PC-3 (cell line): ENCODE results near the gene PCDH9. TPM values are rescaled to one million over a fixed set of nuclear protein-coding genes. Genes with fewer than 3 reads are reported as not detected.
A peak's percentile ranks its signal among the peaks of the same experiment; 100 is the strongest.

ENCODE experiments used
- ATAC-seq: fragments of 200-7000 bp; cut with Tn5 transposase; 2 replicates; pipeline ENCODE4 v1.9.1; 2020; ENCODE audit warnings: mild to moderate bottlenecking, moderate library complexity
- BruUV-seq: library from RNA; stranded (reverse); fragments of 400-500 nt; replicated peaks from 2 replicates; lab custom pipeline; 2021; lab: Mats Ljungman, UMichigan
- CTCF ChIA-PET: fragments of 300-600 bp; sonication (Branson Sonifier 250); formaldehyde crosslinking; loops from one replicate; lab custom pipeline; 2022; ENCODE audit warnings: antibody characterized with exemption; lab: Charles Lee
- POLR2A ChIA-PET: fragments of 300-600 bp; sonication (Branson Sonifier 250); formaldehyde crosslinking; loops from one replicate; lab custom pipeline; 2022; ENCODE audit warnings: antibody characterized with exemption; ENCODE audit not compliant: unreplicated experiment; lab: Charles Lee
- DNase-seq: peaks from one replicate; pipeline ENCODE4 v3.0.0-alpha.2; 2015
- H2AFZ ChIP-seq: fragments of 300-600 bp; sonication (generic); 2 replicates; pipeline ENCODE4 v1.6.0; 2016; ENCODE audit warnings: antibody characterized with exemption, low read length
- H3F3A ChIP-seq: fragments of 300-600 bp; sonication (generic); one replicate; pipeline ENCODE4 v1.6.0; 2017; ENCODE audit warnings: antibody characterized with exemption, low read length, control low read depth, mild to moderate bottlenecking; ENCODE audit not compliant: unreplicated experiment
- H3K27ac ChIP-seq: fragments of 300-600 bp; sonication (generic); 2 replicates; pipeline ENCODE4 v1.5.1; 2016; ENCODE audit warnings: mild to moderate bottlenecking, low read length
- H3K27me3 ChIP-seq: fragments of 300-600 bp; sonication (generic); 2 replicates; pipeline ENCODE4 v1.6.1; 2016; ENCODE audit warnings: low read length, mixed read lengths
- H3K36me3 ChIP-seq: fragments of 300-600 bp; sonication (generic); 2 replicates; pipeline ENCODE4 v1.6.1; 2016; ENCODE audit warnings: low read depth, mixed run types, low read length, mixed read lengths
- H3K4me1 ChIP-seq: fragments of 300-600 bp; sonication (generic); 2 replicates; pipeline ENCODE4 v1.5.1; 2016; ENCODE audit warnings: low read length; ENCODE audit not compliant: insufficient read depth
- H3K4me2 ChIP-seq: fragments of 300-600 bp; sonication (generic); 2 replicates; pipeline ENCODE4 v1.6.0; 2016; ENCODE audit warnings: low read length
- H3K4me3 ChIP-seq: fragments of 300-600 bp; sonication (generic); 2 replicates; pipeline ENCODE4 v1.5.1; 2016; ENCODE audit warnings: mild to moderate bottlenecking, low read length, mixed read lengths
- H3K79me2 ChIP-seq: fragments of 300-600 bp; sonication (generic); 2 replicates; pipeline ENCODE4 v1.6.1; 2017; ENCODE audit warnings: low read length, mixed read lengths
- H3K9ac ChIP-seq: fragments of 300-600 bp; sonication (generic); 2 replicates; pipeline ENCODE4 v1.6.0; 2016; ENCODE audit warnings: mild to moderate bottlenecking, low read length
- H3K9me2 ChIP-seq: fragments of 300-600 bp; sonication (generic); replicated peaks from 2 replicates; pipeline ENCODE4 v1.6.1; 2016; ENCODE audit warnings: mixed run types, low read length, mixed read lengths
- H3K9me3 ChIP-seq: fragments of 300-600 bp; sonication (generic); 2 replicates; pipeline ENCODE4 v1.6.1; 2016; ENCODE audit warnings: low read length, mixed read lengths
- H4K20me1 ChIP-seq: fragments of 300-600 bp; sonication (generic); 2 replicates; pipeline ENCODE4 v1.6.1; 2016; ENCODE audit warnings: low read length, mixed read lengths
- EZH2 ChIP-seq: fragments of 300-600 bp; sonication (generic); IDR thresholded peaks from one replicate; pipeline ENCODE4 v1.6.1; 2017; ENCODE audit warnings: antibody characterized with exemption, mild to moderate bottlenecking, low read length; ENCODE audit not compliant: unreplicated experiment
- EZH2phosphoT487 ChIP-seq: fragments of 300-600 bp; sonication (generic); IDR thresholded peaks from 2 replicates; pipeline ENCODE4 v1.6.1; 2018; ENCODE audit warnings: mild to moderate bottlenecking, antibody characterized with exemption, low read length, borderline replicate concordance
- intact Hi-C: fragments of 100-400 bp; cut with micrococcal nuclease; formaldehyde crosslinking; loops from 2 replicates; pipeline ENCODE4 v1.9.0; 2023
- total RNA-seq: library from RNA; depleted of rRNA; stranded (reverse); fragments of >200 nt; gene quantifications from 2 replicates; pipeline ENCODE4 v1.2.3, GENCODE V29; 2014
- TF ChIP-seq, protein P1 (sequence below): fragments of 300-600 bp; sonication (generic); conservative IDR thresholded peaks from 2 replicates; pipeline ENCODE4 v1.5.1; 2017; ENCODE audit warnings: antibody characterized with exemption, low read depth, mild to moderate bottlenecking, low read length

PCDH9 gene
- total RNA-seq, 1 experiment from 2014 or later = 0.98 TPM

DNA sequence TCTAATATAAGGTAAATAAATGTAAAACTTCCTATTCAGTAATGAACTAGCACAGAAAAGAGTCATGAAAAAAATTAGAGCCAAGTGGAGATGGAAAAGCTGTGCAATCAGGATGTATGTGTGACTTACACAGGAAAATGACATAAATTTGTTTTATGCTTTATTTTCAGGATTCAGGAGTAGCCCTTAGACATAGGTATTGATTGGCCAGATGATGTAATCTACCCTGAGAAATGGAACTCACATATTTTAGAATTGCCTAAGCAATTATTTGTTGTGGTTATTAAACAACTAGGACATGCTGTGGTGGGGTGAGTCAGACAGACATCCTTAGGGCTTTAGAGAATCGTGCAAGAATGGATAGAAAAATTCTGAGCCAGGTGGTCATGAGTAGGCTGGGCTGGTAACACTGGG lies 110.6 kb downstream of the PCDH9 start:
- H4K20me1 ChIP-seq = no peaks in the 10 kb centered on the region
- H3K36me3 ChIP-seq = no peaks in the 10 kb centered on the region
- no peak overlapping the region for H3K4me2 ChIP-seq
- no peak for TF ChIP-seq EZH2
- no peak for TF ChIP-seq EZH2phosphoT487
- TF ChIP-seq, protein P1, sequence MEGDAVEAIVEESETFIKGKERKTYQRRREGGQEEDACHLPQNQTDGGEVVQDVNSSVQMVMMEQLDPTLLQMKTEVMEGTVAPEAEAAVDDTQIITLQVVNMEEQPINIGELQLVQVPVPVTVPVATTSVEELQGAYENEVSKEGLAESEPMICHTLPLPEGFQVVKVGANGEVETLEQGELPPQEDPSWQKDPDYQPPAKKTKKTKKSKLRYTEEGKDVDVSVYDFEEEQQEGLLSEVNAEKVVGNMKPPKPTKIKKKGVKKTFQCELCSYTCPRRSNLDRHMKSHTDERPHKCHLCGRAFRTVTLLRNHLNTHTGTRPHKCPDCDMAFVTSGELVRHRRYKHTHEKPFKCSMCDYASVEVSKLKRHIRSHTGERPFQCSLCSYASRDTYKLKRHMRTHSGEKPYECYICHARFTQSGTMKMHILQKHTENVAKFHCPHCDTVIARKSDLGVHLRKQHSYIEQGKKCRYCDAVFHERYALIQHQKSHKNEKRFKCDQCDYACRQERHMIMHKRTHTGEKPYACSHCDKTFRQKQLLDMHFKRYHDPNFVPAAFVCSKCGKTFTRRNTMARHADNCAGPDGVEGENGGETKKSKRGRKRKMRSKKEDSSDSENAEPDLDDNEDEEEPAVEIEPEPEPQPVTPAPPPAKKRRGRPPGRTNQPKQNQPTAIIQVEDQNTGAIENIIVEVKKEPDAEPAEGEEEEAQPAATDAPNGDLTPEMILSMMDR = no peak
- no peaks in the 10 kb centered on the region for H3K27me3 ChIP-seq
- no peak overlapping the region for H2AFZ ChIP-seq
- ATAC-seq (peak; percentile 89), DNase-seq (peak; percentile 79)
- no peak overlapping the region for H3K9ac ChIP-seq
- ChIA-PET CTCF (interaction anchor here (0.6 kb wide), 1 partner anchor 109 kb away, joined by 6 read pairs; no protein-coding TSS in a partner anchor), POLR2A (no interaction called here)
- peaks cover 27% of the 10 kb centered on the region for H3K4me1 ChIP-seq
- no TSS peak for BruUV-seq
- H3K9me3 ChIP-seq = no peaks in the 10 kb centered on the region
- H3K79me2 ChIP-seq = no peaks in the 10 kb centered on the region
- no peaks in the 10 kb centered on the region for H3F3A ChIP-seq
- no peaks in the 10 kb centered on the region for H3K9me2 ChIP-seq
- intact Hi-C loops = loop anchor here (5.0 to 10.0 kb wide), 2 partner anchors 103 to 715 kb away; no protein-coding TSS in a partner anchor
- peak overlapping the region; percentile 53; the same call in 1 of the 2 replicates for H3K27ac ChIP-seq
- no peak overlapping the region for H3K4me3 ChIP-seq

DNA sequence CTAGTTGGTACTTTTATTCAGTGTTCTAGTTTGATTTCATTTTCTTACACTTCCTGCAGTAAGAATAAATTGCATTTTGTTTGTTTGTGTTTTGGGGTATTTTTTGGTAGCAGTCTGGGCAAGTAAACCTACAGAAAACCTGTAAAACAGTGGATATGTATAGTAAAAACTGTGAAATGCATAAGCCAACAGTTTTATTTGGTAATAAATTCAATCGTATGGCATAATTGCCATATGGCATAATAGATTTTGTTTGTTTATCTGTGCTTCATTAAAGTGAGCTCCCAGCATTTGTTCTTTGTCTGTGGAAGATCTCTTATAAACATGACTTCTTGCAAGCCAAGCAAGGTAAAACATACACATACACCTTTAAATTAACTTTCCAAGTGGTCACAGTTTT lies 111.9 kb downstream of the PCDH9 start:
- ChIA-PET POLR2A (no interaction called here), CTCF (no interaction called here)
- intact Hi-C loops = loop anchor here (5.0 to 10.0 kb wide), 2 partner anchors 104 to 713 kb away; no protein-coding TSS in a partner anchor
- Histone ChIP-seq H3K4me3 (no peak overlapping the region), H2AFZ (no peak overlapping the region), H3F3A (no peaks in the 10 kb centered on the region), H4K20me1 (no peaks in the 10 kb centered on the region), H3K79me2 (no peaks in the 10 kb centered on the region), H3K36me3 (no peaks in the 10 kb centered on the region), H3K9me2 (no peaks in the 10 kb centered on the region), H3K4me2 (no peak overlapping the region), H3K27me3 (no peaks in the 10 kb centered on the region), H3K9me3 (no peaks in the 10 kb centered on the region), H3K9ac (no peak overlapping the region), H3K27ac (no peak overlapping the region), H3K4me1 (peaks cover 25% of the 10 kb centered on the region)
- ATAC-seq (no peak), DNase-seq (no peak)
- no TSS peak for BruUV-seq
- no peak for TF ChIP-seq EZH2
- TF ChIP-seq, protein P1 = no peak
- no peak for TF ChIP-seq EZH2phosphoT487

DNA sequence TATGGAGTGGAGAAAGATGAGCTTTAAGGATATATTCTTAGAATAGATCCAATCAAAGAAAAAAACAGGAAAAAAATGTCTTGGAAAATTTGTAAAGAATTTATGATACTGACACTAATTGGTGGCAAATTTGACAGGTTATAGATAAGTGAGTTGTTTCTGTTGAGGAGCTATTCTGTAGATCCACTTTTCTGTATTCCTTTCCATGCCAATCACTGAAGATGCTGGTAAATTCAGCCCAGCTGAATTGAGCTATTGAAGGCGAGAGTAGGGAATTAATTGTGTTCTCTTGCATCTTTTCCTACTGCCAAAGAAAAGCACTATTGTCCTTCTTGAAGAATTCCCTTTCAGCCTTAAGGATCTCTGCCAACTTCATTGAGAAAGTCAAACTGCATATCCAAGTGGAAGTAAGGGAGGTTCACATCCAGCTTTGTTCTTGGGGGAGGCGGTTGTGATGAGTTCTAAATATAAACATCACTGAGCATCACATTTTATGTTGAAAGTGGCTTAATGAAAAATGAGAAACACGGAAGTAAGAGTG lies 113.1 kb downstream of the PCDH9 start:
- Histone ChIP-seq H3K4me3 (no peak overlapping the region), H3F3A (no peaks in the 10 kb centered on the region), H3K9ac (no peak overlapping the region), H3K4me2 (no peak overlapping the region), H3K9me2 (no peaks in the 10 kb centered on the region), H3K79me2 (no peaks in the 10 kb centered on the region), H3K36me3 (no peaks in the 10 kb centered on the region), H3K9me3 (no peaks in the 10 kb centered on the region), H3K27ac (no peak overlapping the region), H4K20me1 (no peaks in the 10 kb centered on the region), H2AFZ (no peak overlapping the region), H3K4me1 (peaks cover 24% of the 10 kb centered on the region), H3K27me3 (no peaks in the 10 kb centered on the region)
- DNase-seq (no peak), ATAC-seq (no peak)
- ChIA-PET CTCF (no interaction called here), POLR2A (no interaction called here)
- BruUV-seq = no TSS peak
- intact Hi-C loops = loop anchor here (5.0 to 10.0 kb wide), 2 partner anchors 105 to 712 kb away; no protein-coding TSS in a partner anchor
- TF ChIP-seq EZH2phosphoT487 = no peak
- TF ChIP-seq, protein P1 = no peak
- no peak for TF ChIP-seq EZH2
